ENCODE results near the gene SMG6. TPM values are rescaled to one million over a fixed set of nuclear protein-coding genes. Genes with fewer than 3 reads are reported as not detected.

The SMG6 gene
- total and polyA plus RNA-seq, 2 of the 13 experiments (the other 11 are each of a cell fraction or from before 2014, with no cell fraction given): 4.6 to 14.6 TPM

DNA sequence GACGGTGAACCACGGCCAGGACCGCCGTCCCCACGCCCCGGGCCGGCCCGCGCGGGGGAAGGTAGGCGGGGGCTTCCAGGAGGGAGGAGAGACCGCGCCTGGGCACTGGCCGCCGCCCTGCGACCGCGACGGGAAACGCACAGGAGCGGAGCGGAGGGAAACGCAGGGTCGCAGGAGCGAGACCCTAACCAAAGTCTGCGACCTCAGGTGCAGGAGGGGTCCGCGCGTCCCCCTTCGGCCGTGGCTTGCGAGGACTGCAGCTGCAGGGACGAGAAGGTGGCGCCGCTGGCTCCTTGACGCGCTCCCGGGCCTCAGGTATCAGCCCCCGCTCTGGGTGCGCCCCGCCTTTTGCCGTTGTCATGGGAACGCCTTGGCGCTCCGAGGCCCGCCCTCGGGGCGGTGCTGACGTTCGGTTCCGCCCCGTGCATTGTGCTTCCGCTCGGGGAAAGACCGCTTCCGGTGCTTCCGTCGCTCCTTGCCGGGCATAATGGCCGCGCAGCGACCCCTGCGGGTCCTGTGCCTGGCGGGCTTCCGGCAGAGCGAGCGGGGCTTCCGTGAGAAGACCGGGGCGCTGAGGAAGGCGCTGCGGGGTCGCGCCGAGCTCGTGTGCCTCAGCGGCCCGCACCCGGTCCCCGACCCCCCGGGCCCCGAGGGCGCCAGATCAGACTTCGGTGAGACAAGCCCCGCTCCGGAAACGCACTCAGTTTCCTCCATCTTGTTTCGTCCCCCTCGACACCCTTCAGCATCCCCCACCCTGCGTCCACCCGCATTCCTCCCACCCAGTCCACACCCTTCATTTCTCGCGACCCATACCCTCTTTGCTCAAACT is 261.8 kb downstream of the SMG6 start, which contains the start of gene OVCA2 (continued):
- TF ChIP-seq ZNF512 (CRISPR knock-in tag; IDR thresholded peaks at IDR 0.05) (no peak), SNAPC2 (CRISPR knock-in tag; IDR thresholded peaks at IDR 0.05) (no peak), HNF4A (CRISPR knock-in tag; IDR thresholded peaks at IDR 0.05) (peak; percentile 26; the same call in 1 of the 2 replicates), NFIC (IDR thresholded peaks at IDR 0.05; ENCODE audit: low read length) (no peak), KMT2A (CRISPR knock-in tag; IDR thresholded peaks at IDR 0.05) (peak; percentile 69; the same call in 1 of the 2 replicates), RFXANK (CRISPR knock-in tag; IDR thresholded peaks at IDR 0.05) (no peak; the same call in 1 of the 2 replicates), BCL6 (CRISPR knock-in tag; IDR thresholded peaks at IDR 0.05) (peak; percentile 44), RCOR2 (CRISPR knock-in tag; IDR thresholded peaks at IDR 0.05) (no peak), IKZF1 (IDR thresholded peaks at IDR 0.05) (no peak), TMF1 (CRISPR knock-in tag; IDR thresholded peaks at IDR 0.05; ENCODE audit: low read depth) (no peak; the same call in 1 of the 2 replicates), ZNF337 (CRISPR knock-in tag; IDR thresholded peaks at IDR 0.05; ENCODE audit: borderline replicate concordance, low read depth) (0 out of 2 replicates have a peak, but pooled peaks have one; percentile 49), BHLHE40 (IDR thresholded peaks at IDR 0.05; ENCODE audit: low read length) (no peak), ZNF354B (CRISPR knock-in tag; IDR thresholded peaks at IDR 0.05) (no peak), FOXK1 (CRISPR knock-in tag; IDR thresholded peaks at IDR 0.05; ENCODE audit: borderline replicate concordance, low read depth) (peak; percentile 50; the same call in 1 of the 2 replicates), ERF (CRISPR knock-in tag; IDR thresholded peaks at IDR 0.05) (peak; percentile 79; the same call in 1 of the 2 replicates), MAF1 (CRISPR knock-in tag; IDR thresholded peaks at IDR 0.05; ENCODE audit: borderline replicate concordance) (peak; percentile 86), ZNF329 (CRISPR knock-in tag; IDR thresholded peaks at IDR 0.05; ENCODE audit: low read depth) (no peak), PRMT3 (CRISPR knock-in tag; IDR thresholded peaks at IDR 0.05; ENCODE audit: borderline replicate concordance, low read depth) (no peak), ZNF773 (CRISPR knock-in tag; IDR thresholded peaks at IDR 0.05; ENCODE audit: borderline replicate concordance) (peak; percentile 28; the same call in 1 of the 2 replicates), KDM2A (CRISPR knock-in tag; IDR thresholded peaks at IDR 0.05; ENCODE audit: borderline replicate concordance, low read depth) (peak; percentile 99), FOXO1 (CRISPR knock-in tag; IDR thresholded peaks at IDR 0.05) (peak; percentile 20; the same call in 1 of the 2 replicates), MIER2 (CRISPR knock-in tag; IDR thresholded peaks at IDR 0.05) (peak; percentile 72), NFYB (CRISPR knock-in tag; IDR thresholded peaks at IDR 0.05) (peak; percentile 26; the same call in 1 of the 2 replicates), PCBP1 (IDR thresholded peaks at IDR 0.05; ENCODE audit: borderline replicate concordance, low read depth, low read length) (no peak)
- TF ChIP-seq, protein P1, sequence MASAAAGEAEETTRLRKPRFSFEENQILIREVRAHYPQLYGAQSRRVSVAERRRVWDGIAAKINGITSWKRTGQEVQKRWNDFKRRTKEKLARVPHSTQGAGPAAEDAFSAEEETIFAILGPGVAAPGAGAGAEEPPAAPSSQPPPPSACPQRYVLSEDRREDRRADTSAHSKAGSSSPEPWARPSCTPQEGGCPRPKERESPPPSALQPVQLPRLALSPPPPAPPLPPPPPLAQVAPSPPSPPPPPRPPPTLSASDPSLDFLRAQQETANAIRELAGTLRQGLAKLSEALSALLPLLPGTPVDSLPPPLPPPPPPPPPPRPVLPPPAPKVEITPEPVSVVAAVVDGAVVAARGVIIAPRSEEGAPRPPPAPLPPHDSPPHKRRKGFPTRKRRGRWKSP (CRISPR knock-in tag; IDR thresholded peaks at IDR 0.05): peak; percentile 47; the same call in 1 of the 2 replicates
- TF ChIP-seq, protein P2, sequence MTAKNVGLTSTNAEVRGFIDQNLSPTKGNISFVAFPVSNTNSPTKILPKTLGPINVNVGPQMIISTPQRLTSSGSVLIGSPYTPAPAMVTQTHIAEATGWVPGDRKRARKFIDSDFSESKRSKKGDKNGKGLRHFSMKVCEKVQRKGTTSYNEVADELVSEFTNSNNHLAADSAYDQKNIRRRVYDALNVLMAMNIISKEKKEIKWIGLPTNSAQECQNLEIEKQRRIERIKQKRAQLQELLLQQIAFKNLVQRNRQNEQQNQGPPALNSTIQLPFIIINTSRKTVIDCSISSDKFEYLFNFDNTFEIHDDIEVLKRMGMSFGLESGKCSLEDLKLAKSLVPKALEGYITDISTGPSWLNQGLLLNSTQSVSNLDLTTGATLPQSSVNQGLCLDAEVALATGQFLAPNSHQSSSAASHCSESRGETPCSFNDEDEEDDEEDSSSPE (CRISPR knock-in tag; IDR thresholded peaks at IDR 0.05): peak; percentile 71

Data from HepG2 (cell line).